Nucleus accumbens (tissue), 56 donors: ENCODE measurements around the gene OR10H4.
"Not testable (repeated sequence)": the region's sequence is repeated elsewhere in the genome, so short reads cannot be mapped to it uniquely, and the experiment has no call there.

Experiments used
- DNase-seq, 56 donors: peaks; one replicate each; lab custom pipeline; 2025; lab: John Stamatoyannopoulos, UW

Gene OR10H4, protein sequence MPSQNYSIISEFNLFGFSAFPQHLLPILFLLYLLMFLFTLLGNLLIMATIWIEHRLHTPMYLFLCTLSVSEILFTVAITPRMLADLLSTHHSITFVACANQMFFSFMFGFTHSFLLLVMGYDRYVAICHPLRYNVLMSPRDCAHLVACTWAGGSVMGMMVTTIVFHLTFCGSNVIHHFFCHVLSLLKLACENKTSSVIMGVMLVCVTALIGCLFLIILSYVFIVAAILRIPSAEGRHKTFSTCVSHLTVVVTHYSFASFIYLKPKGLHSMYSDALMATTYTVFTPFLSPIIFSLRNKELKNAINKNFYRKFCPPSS

DNA sequence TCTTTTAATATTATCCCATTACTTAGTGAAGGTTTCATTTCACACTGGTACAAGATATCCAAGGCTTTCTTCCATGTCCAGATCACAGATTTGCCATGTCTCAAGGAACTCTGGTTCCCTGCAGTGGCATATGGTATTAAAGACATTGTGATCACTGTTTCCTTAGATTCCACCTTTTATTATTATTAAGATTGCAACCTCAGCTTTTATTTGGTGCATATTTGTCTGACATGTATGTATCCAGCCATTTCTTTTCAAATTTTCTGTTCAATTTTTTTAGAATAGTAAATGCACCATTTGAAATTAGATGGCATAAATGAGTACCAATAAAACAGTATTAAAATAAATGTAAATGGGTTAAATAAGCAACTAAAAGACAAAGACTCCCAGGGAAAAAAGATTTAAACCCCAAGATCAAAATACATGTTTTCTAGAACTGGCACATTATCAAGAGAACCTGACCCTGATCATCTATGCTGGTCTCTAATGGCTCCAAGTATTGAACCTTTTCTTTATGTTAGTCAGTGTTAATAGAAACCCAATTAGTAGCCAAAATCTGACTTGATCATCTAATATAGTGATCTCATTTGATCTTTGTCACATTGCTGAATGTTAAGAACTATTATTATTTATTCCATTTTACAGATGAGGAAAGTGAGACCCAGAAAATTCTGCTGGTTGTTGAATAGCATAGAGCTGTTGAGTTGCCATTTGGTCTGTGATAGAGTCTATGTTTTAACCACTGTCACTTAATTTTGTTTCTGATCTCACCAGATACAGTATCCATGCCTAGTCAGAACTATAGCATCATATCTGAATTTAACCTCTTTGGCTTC is at the start of gene OR10H4:
Gene OR10H4 (plus strand): TSS at position 786 of the 836 bp plus-strand sequence. CDS start 0 bp downstream, at position 786.
- no peak for DNase-seq

DNA sequence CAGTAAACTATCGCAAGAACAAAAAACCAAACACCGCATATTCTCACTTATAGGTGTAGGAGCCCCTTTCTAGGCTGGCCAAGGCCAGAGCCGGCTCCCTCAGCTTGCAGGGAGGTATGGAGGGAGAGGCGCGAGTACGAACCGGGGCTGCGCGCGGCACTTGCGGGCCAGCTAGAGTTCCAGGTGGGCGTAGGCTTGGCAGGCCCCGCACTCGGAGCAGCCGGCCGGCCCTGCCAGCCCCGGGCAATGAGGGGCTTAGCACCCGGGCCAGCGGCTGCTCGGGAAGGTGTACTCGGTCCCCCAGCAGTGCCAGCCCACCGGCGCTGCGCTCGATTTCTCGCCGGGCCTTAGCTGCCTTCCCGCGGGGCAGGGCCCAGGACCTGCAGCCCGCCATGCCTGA is 49.2 kb upstream of the OR10H4 start:
- not testable (repeated sequence) for DNase-seq

DNA sequence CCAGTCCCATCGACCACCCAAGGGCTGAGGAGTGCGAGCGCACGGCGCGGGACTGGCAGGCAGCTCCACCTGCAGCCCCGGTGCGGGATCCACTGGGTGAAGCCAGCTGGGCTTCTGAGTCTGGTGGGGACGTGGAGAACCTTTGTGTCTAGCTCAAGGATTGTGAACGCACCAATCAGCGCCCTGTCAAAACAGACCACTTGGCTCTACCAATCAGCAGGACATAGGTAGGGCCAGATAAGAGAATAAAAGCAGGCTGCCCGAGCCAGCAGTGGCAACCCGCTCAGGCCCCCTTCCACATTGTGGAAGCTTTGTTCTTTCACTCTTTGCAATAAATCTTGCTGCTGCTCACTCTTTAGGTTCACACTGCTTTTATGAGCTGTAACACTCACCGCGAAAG is 48.8 kb upstream of the OR10H4 start:
- DNase-seq, result not testable (repeated sequence)

DNA sequence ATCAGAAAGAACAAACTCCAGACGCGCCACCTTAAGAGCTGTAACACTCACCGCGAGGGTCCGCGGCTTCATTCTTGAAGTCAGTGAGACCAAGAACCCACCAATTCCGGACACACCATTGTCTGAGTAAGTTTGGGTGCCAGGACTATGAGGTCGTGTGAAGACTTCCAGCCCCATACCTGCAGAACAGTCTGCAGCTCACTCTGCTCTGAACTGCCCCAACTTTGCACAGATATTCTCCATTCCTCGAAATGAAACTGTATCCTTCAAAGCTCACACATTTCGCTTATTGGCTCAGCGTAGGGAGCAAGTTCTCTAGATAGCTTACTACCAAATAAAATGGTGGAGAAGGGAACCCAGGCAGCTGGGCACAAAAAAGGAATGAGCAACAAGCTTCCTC is 48.3 kb upstream of the OR10H4 start:
- DNase-seq, result no peak

DNA sequence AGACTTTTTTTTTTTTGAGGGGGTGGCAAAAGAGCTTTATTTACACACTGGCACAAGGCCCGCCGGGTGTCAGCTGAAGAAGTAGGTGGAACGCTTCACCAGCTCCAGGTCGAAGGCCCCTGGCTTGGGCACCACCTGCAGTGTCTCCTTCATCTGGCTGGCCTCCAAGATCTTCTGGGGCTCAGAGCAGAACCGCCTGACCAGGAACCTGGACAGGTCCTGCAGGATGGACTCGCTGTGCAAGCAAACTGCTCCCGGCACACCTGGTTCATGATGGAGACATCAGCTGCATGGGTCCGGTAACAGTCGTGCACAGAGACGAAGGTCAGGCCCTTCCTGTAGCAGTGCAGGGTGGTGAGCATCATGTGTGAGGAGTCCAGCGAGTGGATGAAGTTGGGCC is 46.6 kb upstream of the OR10H4 start:
- DNase-seq, result no peak

DNA sequence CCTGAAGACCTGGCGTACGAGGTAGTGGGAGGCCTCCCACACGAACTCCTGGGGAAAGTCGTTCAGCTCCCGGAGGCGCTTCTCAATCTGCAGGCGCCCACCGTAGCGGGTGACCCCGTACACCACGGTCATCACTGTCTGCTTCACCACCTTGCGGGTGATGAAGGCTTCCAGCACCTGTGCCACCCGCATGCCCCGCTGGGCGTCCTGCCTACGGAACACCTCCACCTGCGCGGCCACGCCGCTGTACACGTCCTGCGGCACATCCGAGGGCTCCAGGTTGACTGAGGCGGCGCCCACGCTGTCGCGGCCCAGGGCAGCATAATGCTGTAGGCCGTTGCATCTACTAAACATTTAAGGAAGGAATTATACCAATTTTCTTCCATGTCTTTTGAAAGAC is 45.9 kb upstream of the OR10H4 start:
- DNase-seq, result not testable (repeated sequence)

DNA sequence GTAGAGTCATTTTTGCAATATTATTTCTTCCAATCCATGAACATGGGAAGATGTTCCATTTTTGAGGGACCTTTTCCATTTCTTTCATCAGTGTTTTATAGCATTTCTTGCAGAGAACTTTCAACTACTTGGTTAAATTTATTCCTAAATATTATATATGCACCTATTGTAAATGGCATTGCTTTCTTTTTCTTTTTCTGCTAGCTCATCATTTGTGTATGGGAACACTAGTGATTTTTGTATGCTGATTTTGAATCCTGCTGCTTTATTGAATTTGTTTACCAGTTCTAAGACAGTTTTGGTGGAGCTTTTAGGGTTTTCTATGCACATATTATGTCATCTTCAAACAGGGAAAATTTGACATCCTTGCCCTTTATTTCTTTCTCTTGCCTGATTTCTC is 43.8 kb upstream of the OR10H4 start:
- no peak for DNase-seq

DNA sequence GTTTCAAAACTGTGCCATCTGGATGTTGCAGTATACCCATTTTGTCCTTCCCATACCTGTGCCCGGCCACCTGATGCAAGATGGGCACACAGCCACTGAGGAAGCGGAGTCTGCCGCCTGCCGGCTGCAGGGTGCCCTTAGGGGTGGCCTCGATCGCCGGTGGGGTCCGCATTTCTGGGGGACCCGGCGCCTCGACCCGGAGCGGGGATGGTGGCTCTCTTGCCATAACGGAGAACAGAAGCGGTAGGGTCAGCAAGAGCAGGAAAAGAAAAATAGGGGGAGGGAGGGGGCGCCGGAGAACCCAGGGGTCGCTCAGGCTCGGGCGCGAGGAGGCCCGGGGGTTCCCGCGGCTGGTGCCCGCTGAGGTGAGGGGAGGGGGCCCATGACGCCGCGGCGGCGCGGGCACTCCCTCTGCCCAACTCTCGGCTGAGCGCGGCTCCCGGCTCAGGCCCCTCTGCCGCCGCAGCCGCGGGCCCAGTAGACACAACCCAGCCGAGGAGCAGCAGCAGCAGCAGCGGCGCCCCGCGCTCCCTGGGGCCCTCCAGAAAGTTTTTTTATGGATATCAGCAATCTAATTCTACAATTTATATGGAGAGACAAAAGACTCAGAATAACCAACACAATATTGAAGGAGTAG is 37.1 kb upstream of the OR10H4 start:
- no peak for DNase-seq

DNA sequence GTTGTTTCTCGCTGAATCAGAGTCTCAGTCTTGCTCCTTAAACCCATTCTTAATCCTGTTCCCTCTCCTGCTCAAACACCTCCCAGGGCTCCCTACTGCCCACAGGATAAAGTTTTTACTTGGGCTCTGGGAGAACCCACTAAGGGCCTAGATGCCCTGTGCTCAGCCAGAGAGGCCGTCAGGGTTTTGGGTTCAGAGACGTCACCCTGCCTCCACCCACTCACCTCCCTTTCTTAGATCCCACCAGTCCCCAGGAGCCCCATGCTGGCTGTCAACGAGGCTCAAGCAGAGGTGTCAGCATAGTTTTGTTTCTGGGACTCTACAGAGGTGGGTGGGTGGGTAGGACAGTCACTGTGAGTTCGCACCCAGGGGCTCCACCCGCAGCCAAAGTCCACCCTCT is 35.4 kb upstream of the OR10H4 start:
- DNase-seq, result no peak

DNA sequence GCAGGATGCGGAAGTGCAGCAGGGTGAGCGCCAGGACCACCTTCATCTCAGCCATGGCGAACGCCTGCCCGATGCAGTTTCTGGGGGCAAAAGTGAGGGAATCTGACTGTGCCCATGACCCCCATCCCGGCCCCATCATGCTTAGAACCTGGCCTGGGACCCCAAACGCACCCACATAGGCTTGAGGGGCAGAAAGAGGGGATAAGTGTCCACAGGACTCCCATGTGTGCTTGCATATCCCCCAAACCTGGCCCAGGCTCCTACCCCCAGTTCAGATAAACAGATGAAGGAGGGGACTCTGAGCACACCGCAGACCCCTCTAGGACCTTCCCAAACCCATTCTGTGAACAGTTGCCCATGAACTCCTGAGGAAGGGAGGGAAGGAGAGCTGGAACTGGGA is 35.0 kb upstream of the OR10H4 start:
- no peak for DNase-seq

DNA sequence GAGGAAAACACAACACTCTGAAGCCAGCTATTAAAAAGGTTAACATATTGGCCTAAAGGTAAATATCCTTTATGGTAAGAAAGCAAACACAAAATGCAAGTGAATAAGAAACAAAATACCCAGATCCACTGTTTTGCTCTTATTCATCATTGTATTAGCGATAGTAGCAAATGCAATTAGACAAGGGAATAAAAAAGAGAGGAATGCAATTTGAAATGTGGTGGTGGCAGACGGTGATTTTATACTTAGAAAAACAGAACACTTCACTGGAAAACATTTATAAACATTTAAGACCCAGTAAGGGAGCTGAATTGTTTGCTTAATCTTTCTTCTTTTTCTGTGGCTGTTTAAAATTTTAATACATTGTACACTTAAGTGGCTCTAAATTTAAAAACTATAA is 33.7 kb upstream of the OR10H4 start:
- no peak for DNase-seq

DNA sequence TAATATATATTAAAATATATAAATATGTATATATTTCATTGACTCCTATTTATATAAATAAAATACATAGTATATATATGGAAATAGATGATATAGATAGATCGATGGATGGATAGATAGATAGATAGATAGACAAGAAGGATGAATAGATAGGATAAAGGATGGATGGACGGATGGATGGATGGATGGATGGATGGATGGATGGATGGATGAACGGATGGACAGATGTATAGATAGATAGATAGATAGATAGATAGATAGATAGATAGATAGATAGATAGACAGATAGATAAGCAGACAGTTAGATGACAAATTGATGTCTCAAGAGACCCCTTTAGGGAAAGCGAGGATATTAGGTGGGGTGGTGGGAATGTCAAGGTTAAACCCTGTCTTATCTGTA is 29.6 kb upstream of the OR10H4 start:
- no peak for DNase-seq

DNA sequence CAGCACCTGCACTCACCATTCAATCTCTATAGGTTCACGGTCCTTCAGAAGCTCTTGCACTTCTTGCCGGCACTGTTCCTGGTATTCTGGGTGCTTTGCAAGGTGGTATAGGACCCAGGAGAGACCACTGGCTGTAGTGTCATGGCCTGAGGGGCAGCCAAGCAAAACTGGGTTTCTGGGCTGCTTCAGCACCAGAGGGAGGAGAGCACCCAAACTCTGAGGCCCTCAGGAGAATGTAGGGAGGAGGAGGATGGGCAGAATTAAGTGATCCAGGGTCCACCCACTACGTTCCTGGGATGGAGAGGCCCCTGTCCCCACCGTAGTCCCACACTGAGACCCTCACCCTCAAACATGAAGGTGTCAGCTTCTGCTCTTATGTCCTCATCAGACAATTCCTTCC is 26.8 kb upstream of the OR10H4 start:
- DNase-seq, result no peak

DNA sequence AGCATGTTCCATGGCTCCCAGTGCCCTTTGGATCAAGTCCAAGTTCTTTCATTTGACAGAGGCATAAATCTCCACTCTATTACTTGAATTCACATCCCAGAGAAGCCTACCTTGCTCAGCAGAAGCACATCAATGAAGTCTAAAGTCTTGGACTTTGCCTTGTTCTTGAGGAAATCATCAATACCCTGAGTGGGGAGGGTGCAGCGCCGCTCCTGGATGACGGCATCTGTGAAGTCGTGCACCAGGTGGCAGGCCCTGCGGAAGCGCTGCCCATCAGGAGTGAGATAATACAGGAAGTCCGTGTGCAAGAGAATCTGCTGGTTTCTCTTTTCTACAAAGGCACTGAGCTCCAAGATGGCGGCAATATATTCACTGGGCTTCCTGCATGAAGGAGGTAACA is 25.1 kb upstream of the OR10H4 start:
- DNase-seq, result no peak

DNA sequence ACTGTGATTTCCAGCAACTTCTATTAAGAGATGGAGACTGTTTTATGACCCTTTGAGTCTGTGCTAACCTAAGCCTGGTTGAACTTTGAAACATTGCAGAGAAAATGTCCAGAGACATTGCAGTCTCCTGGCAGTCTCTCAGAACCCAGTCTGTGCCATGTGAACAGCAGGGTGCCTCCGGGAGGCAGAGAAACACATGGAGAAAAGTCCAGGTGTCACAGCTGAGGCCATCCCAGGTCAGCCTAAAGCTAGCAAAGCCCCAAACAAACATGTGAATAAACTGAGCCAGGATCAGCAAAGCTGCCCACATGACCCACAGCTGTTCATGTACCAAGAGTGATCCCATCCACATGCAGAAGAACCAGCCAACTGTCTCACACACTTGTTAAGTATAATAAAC is 22.3 kb upstream of the OR10H4 start:
- DNase-seq, result no peak

DNA sequence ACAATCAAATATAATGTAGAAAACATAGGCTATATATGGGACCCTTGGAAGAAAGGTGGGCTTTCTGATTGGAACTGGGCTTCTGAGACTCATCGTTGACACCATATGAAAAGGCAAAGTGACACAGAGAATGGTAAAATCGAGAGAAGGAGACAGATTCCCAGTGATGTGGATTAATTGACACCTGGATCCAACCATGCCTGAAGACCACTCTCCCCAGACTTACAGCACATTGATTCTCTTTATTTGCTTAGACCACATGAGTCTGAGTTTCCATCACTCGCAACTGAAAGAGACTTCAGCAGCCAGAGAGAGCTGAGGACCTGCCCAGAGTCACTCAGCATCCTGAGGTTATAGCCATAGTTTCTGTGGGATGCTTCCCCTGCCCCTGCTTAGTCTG is 20.5 kb upstream of the OR10H4 start:
- DNase-seq, result no peak

DNA sequence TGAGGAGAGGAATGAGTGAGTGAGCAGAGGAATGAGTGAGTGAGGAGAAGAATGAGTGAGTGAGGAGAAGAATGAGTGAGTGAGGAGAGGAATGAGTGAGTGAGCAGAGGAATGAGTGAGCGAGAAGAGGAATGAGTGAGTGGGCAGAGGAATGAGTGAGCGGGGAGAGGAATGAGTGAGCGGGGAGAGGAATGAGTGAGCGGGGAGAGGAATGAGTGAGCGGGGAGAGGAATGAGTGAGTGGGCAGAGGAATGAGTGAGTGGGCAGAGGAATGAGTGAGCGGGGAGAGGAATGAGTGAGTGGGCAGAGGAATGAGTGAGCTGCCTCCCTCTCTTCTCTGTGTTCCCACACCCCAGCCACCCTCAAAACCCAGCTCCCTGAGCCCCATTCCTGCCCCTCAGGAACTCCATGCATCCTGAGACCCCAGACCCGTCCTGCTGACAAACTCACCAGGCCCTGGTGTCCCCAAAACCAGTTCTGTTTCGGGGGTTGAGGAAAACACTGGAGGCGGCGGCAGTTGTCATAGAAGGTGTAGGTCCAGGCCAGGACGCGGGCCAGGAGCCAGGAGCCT is 15.0 kb upstream of the OR10H4 start:
- DNase-seq, result peak in 1 of 56 donors; percentile 5

DNA sequence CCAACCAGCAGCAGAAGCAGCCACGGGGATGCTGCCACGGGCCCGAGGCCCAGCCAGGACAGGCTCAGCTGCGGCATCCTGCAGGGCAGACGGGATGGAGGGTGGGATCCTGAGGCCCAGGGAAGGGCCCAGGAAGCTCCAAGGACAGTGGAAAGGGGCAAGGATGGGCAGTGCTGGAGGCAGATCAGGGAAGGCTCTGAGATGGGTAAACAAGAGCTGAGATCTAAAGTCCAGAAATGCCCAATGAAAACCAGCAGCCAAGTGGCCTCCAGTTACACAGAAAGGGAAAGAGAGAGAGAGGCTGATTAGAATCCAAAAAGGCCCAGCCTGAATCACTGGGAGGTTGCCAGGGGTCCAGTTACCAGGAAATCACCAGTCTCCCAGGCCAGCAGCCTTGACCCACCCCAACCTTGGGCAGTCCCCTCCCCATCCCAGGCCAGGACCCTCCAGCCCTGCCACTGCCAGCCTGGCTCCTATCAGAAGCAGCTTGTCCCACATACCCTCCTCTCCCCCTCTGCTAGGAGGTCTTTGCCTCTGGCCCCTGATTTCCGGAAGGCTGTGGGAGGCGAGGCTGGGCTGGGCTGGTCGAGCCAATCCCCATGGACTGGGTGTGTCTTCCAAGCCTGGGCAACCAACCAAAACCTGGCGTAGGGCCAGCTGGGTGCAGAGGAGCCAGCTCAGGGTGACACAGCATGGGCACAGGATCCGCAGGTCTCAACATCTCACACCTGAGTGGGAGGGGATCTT is 14.3 kb upstream of the OR10H4 start, which contains the start of gene CYP4F11:
Gene CYP4F11 (minus strand): TSS at position 198 of the 747 bp plus-strand sequence. CDS start 121 bp downstream, at position 77.
- peak in 52 of 56 donors; percentile 2 to 85 (median 40) for DNase-seq

DNA sequence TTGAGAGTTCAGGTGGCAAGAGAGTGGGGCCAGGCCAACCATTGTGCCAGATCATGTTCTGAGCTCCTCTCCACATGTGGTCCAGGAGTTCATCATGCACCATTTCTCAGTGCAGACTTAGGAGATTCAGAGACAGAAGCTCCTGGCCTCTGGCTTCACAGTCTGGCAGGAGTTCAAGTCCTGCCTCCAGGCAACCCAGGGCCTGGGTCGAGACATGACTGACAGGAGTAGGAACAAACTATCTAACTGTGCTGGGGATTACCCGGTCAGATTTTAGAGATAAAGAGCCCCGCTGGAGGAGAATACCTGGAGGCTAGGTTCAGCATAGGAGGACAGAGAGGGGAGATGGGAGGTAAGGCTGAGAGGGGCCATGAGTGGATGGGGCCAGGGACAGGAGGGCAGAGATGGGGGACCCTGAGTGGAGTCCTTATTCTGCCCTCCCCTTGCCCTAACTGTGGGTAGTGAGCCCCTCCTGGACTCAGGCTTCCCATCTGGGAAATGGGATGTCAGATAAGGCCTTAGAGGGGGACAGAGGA is 13.6 kb upstream of the OR10H4 start:
- DNase-seq, result peak in 1 of 56 donors; percentile 22

DNA sequence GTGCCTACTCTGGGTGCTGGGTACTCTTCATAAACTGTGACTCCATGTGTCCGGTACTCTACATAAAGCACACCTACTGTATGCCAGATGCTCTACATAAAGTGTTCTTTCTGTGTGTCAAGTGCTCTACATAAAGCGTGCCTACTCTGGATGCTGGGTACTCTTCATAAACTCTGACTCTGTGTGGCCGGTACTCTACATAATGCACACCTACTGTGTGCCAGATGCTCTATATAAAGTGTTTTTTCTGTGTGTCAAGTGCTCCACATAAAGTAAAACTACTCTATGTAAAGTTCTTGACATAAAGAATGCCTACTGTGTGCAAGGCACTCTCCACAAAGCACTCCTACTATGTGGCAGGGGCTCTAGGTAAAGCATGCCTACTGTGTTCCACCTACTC is 12.6 kb upstream of the OR10H4 start:
- DNase-seq, result no peak
